Measurements from ENCODE around the gene CRYBG1.

- TF ChIP-seq ESRRA (CRISPR knock-in tag; IDR thresholded peaks at IDR 0.05; ENCODE audit: borderline replicate concordance), result no peak
- TF ChIP-seq ATF6 (CRISPR knock-in tag; IDR thresholded peaks at IDR 0.05), result no peak
- TF ChIP-seq CTCF (IDR thresholded peaks at IDR 0.05), result no peak
- TF ChIP-seq NFYB (CRISPR knock-in tag; conservative IDR thresholded peaks at IDR 0.05; ENCODE audit: low read depth), result no peak
- no peak for TF ChIP-seq ZNF263 (CRISPR knock-in tag; IDR thresholded peaks at IDR 0.05; ENCODE audit: low read depth)
- TF ChIP-seq GRHL2 (CRISPR knock-in tag; IDR thresholded peaks at IDR 0.05; ENCODE audit: insufficient replicate concordance, severe bottlenecking), result no peak
Measured at GRCh38 chr6:106448000-106448426, 87.5 kb downstream of the CRYBG1 start.

Data from WTC11 (cell line).